Measurements from ENCODE around the gene HRH1.

DNA sequence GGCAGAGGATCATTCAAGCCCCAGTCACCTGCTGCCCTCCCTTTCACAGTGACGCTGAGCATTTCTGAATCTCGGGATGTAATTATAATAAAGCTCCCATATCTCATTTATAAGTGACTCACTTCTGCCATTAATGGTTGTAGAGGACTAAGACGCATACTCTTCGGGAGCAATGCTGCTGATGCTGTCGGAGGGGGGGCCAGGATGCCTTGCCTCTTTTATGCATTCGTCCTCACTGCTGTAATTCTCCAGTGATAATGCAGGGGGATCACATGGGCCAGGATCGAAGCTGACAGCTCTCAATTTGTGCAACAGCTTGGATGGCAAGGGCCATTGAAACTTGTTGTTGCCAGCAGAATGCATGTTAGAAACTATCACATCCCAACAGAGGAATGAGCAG, 3.1 kb downstream of the HRH1 start:
- TF ChIP-seq, protein P1, sequence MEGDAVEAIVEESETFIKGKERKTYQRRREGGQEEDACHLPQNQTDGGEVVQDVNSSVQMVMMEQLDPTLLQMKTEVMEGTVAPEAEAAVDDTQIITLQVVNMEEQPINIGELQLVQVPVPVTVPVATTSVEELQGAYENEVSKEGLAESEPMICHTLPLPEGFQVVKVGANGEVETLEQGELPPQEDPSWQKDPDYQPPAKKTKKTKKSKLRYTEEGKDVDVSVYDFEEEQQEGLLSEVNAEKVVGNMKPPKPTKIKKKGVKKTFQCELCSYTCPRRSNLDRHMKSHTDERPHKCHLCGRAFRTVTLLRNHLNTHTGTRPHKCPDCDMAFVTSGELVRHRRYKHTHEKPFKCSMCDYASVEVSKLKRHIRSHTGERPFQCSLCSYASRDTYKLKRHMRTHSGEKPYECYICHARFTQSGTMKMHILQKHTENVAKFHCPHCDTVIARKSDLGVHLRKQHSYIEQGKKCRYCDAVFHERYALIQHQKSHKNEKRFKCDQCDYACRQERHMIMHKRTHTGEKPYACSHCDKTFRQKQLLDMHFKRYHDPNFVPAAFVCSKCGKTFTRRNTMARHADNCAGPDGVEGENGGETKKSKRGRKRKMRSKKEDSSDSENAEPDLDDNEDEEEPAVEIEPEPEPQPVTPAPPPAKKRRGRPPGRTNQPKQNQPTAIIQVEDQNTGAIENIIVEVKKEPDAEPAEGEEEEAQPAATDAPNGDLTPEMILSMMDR (IDR thresholded peaks at IDR 0.05), result no peak
- TF ChIP-seq POLR2A (IDR thresholded peaks at IDR 0.05), result no peak

All from adrenal gland (tissue), 5 donors.